Activated B cell treated with CpG ODN at 0.5 μM for 24 hours (primary cell): ENCODE results near the gene VCAN. TPM values are rescaled to one million over a fixed set of nuclear protein-coding genes. Genes with fewer than 3 reads are reported as not detected.

Source experiments
- ATAC-seq: fragments of 200-7000 bp; cut with Tn5 transposase; one replicate; pipeline ENCODE4 v1.10.0; 2021; ENCODE audit warnings: low read depth, mild to moderate bottlenecking, moderate library complexity
- CTCF ChIA-PET: fragments of 350-600 bp; sonication (Branson Sonifier 250); formaldehyde crosslinking; loops from one replicate; lab custom pipeline; 2021; ENCODE audit warnings: antibody characterized with exemption; lab: Charles Lee
- POLR2A ChIA-PET: fragments of 350-600 bp; sonication (Branson Sonifier 250); formaldehyde crosslinking; loops from one replicate; lab custom pipeline; 2021; ENCODE audit warnings: antibody characterized with exemption; lab: Charles Lee
- DNase-seq: peaks from one replicate; pipeline ENCODE4 v3.0.0; 2022
- H3K27ac Mint-ChIP-seq: one replicate; pipeline ENCODE4 v1.8.0; 2020; ENCODE audit warnings: mixed read lengths
- H3K27me3 Mint-ChIP-seq: one replicate; pipeline ENCODE4 v1.8.0; 2021; ENCODE audit warnings: mixed read lengths
- H3K36me3 Mint-ChIP-seq: one replicate; pipeline ENCODE4 v1.8.0; 2021; ENCODE audit warnings: low read depth, mixed read lengths
- H3K4me1 Mint-ChIP-seq: one replicate; pipeline ENCODE4 v1.8.0; 2021; ENCODE audit warnings: mixed read lengths
- H3K4me3 Mint-ChIP-seq: one replicate; pipeline ENCODE4 v1.8.0; 2020; ENCODE audit warnings: mild to moderate bottlenecking, mixed read lengths
- H3K9me3 Mint-ChIP-seq: one replicate; pipeline ENCODE4 v1.8.0; 2020; ENCODE audit warnings: mixed read lengths
- CTCF ChIP-seq: fragments of 200-600 bp; IDR thresholded peaks from one replicate; pipeline ENCODE4 v1.8.0; 2022; ENCODE audit warnings: antibody characterized with exemption, mild to moderate bottlenecking
- intact Hi-C: fragments of 100-400 bp; cut with micrococcal nuclease; formaldehyde crosslinking; loops from one replicate; pipeline ENCODE4 v1.15.1; 2024
- total RNA-seq: library from RNA; stranded (reverse); gene quantifications from 2 replicates; pipeline ENCODE4 v1.2.3, GENCODE V29; 2022

Gene VCAN
- total RNA-seq, 1 donor from 2014 or later: 0.16 TPM

- no peaks in the 10 kb centered on the region for H3K27me3 Mint-ChIP-seq
- no peak overlapping the region for H3K4me3 Mint-ChIP-seq
- intact Hi-C loops: no loop called here
Measured at GRCh38 chr5:83526289-83526688, 54.7 kb downstream of the VCAN start.

GRCh38 chr5:83527221-83527620 lies 55.7 kb downstream of the VCAN start:
- POLR2A ChIA-PET: no interaction called here
- intact Hi-C loops: no loop called here
- CTCF ChIA-PET: no interaction called here
- Mint-ChIP-seq H3K4me3 (no peak overlapping the region), H3K4me1 (no peaks in the 10 kb centered on the region), H3K9me3 (no peaks in the 10 kb centered on the region), H3K27me3 (no peaks in the 10 kb centered on the region), H3K27ac (no peak overlapping the region), H3K36me3 (no peaks in the 10 kb centered on the region)
- ATAC-seq: no peak
- no peak for DNase-seq
- TF ChIP-seq CTCF: no peak

More at GRCh38 chr5:83526289-83526688, 54.7 kb downstream of the VCAN start:
- H3K36me3 Mint-ChIP-seq: no peaks in the 10 kb centered on the region
- ATAC-seq (no peak), DNase-seq (no peak)
- POLR2A ChIA-PET: no interaction called here
- no peaks in the 10 kb centered on the region for H3K9me3 Mint-ChIP-seq
- H3K4me1 Mint-ChIP-seq: no peaks in the 10 kb centered on the region
- no peak overlapping the region for H3K27ac Mint-ChIP-seq
- CTCF ChIA-PET: no interaction called here
- no peak for TF ChIP-seq CTCF

- no peak for TF ChIP-seq CTCF
- H3K36me3 Mint-ChIP-seq: no peaks in the 10 kb centered on the region
- no peaks in the 10 kb centered on the region for H3K4me1 Mint-ChIP-seq
- intact Hi-C loops: no loop called here
- H3K9me3 Mint-ChIP-seq: no peaks in the 10 kb centered on the region
- ATAC-seq (no peak), DNase-seq (no peak)
- H3K27ac Mint-ChIP-seq: no peak overlapping the region
- POLR2A ChIA-PET: no interaction called here
- no peak overlapping the region for H3K4me3 Mint-ChIP-seq
- CTCF ChIA-PET: no interaction called here
- H3K27me3 Mint-ChIP-seq: no peaks in the 10 kb centered on the region
Measured at GRCh38 chr5:83527722-83528438, 56.3 kb downstream of the VCAN start.

GRCh38 chr5:83528439-83528769 lies 56.9 kb downstream of the VCAN start:
- no peak overlapping the region for H3K27ac Mint-ChIP-seq
- no peaks in the 10 kb centered on the region for H3K4me1 Mint-ChIP-seq
- H3K9me3 Mint-ChIP-seq: no peaks in the 10 kb centered on the region
- no peak for DNase-seq
- ATAC-seq: no peak
- no peak overlapping the region for H3K4me3 Mint-ChIP-seq
- no peaks in the 10 kb centered on the region for H3K36me3 Mint-ChIP-seq
- intact Hi-C loops: no loop called here
- H3K27me3 Mint-ChIP-seq: no peaks in the 10 kb centered on the region
- ChIA-PET POLR2A (no interaction called here), CTCF (no interaction called here)
- TF ChIP-seq CTCF: no peak

- no peak for TF ChIP-seq CTCF
- no peak overlapping the region for H3K27ac Mint-ChIP-seq
- POLR2A ChIA-PET: no interaction called here
- no peak overlapping the region for H3K4me3 Mint-ChIP-seq
- intact Hi-C loops: no loop called here
- H3K27me3 Mint-ChIP-seq: no peaks in the 10 kb centered on the region
- H3K36me3 Mint-ChIP-seq: no peaks in the 10 kb centered on the region
- ATAC-seq (no peak), DNase-seq (no peak)
- no peaks in the 10 kb centered on the region for H3K9me3 Mint-ChIP-seq
- CTCF ChIA-PET: no interaction called here
- H3K4me1 Mint-ChIP-seq: no peaks in the 10 kb centered on the region
Measured at GRCh38 chr5:83530193-83530592, 58.6 kb downstream of the VCAN start.
